ENCODE measurements around the gene GPR146.

Gene GPR146

DNA sequence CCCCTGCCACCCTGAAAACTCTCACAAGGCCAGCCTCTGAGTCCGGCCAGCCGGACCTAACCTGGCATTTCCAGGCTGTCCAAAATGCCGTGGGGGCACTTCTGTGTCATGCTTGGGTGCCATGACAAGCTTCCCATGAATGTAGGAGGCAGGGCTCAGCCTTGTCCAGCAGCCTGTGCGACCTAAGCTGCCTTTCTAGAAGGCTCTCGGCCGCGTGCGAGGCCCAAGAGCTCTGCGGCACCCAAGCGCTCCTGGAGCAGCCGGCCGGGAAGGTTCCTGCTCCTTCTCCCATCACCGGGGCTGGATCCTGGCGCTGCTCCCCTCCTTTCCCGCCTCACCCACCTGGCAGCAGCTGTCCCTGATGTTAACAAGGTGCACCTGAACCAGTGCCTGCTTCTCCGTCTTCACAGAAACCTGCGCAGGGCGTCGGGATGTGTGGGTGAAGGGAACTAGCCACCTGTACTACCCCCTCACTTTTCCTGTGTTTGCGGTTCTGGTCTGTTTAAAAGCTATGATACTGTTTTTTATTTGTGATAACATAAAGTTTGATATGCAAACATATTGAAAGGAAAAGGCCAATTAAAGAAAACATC lies 49.7 kb downstream of the GPR146 start:
- H3K9me2 ChIP-seq (replicated peaks; ENCODE audit: insufficient read depth, low read length): no peaks in the 10 kb centered on the region
- no peaks in the 10 kb centered on the region for H4K20me1 ChIP-seq (ENCODE audit: insufficient read depth, low read length)
- H3K27ac ChIP-seq (ENCODE audit: low read length): no peak overlapping the region
- no peaks in the 10 kb centered on the region for H3K27me3 ChIP-seq (replicated peaks; ENCODE audit: insufficient read depth, low read length)
- H3K36me3 ChIP-seq (replicated peaks; ENCODE audit: insufficient read depth, low read length): no peaks in the 10 kb centered on the region
- H3K9ac ChIP-seq (ENCODE audit: low read length): no peak overlapping the region
- no peak overlapping the region for H3K4me3 ChIP-seq (ENCODE audit: low read length)
- no peak overlapping the region for H2AFZ ChIP-seq (ENCODE audit: low read length)
- DNase-seq: no peak
- no peaks in the 10 kb centered on the region for H3K79me2 ChIP-seq (ENCODE audit: low read length)
- no peaks in the 10 kb centered on the region for H3K9me3 ChIP-seq (replicated peaks; ENCODE audit: insufficient read depth, low read length)
- TF ChIP-seq EZH2phosphoT487 (IDR thresholded peaks at IDR 0.05; ENCODE audit: low read length) (no peak), EZH2 (optimal IDR thresholded peaks at IDR 0.05; ENCODE audit: low read depth, low read length) (no peak)
- TF ChIP-seq, protein P1, sequence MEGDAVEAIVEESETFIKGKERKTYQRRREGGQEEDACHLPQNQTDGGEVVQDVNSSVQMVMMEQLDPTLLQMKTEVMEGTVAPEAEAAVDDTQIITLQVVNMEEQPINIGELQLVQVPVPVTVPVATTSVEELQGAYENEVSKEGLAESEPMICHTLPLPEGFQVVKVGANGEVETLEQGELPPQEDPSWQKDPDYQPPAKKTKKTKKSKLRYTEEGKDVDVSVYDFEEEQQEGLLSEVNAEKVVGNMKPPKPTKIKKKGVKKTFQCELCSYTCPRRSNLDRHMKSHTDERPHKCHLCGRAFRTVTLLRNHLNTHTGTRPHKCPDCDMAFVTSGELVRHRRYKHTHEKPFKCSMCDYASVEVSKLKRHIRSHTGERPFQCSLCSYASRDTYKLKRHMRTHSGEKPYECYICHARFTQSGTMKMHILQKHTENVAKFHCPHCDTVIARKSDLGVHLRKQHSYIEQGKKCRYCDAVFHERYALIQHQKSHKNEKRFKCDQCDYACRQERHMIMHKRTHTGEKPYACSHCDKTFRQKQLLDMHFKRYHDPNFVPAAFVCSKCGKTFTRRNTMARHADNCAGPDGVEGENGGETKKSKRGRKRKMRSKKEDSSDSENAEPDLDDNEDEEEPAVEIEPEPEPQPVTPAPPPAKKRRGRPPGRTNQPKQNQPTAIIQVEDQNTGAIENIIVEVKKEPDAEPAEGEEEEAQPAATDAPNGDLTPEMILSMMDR (IDR thresholded peaks at IDR 0.05; ENCODE audit: low read length): no peak
- no peak overlapping the region for H3K4me2 ChIP-seq (ENCODE audit: low read depth, low read length)
- no peaks in the 10 kb centered on the region for H3F3A ChIP-seq (ENCODE audit: insufficient read depth, low read length)
- no peaks in the 10 kb centered on the region for H3K4me1 ChIP-seq (ENCODE audit: low read length)

DNA sequence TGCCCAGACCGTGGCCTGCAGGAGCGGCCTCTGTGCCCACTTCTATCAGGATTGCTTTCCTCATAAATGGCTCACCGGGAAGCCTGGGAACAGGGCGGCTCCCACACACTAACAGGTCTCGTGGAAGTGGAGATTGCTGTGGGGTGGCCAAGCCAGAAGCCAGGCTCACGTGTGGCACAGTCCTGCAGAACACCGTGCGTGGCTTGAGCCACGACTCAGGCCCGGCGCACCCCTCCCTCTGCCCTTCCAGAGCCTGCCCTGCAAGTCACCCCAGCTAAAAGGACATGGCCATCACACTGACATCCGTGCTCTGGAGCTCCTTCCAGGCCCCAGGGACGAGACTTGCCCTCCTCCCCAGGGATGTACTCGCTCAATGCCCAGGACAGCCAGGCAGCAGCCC lies 50.5 kb downstream of the GPR146 start:
- Histone ChIP-seq H2AFZ (ENCODE audit: low read length) (no peak overlapping the region), H3K9me3 (replicated peaks; ENCODE audit: insufficient read depth, low read length) (no peaks in the 10 kb centered on the region), H4K20me1 (ENCODE audit: insufficient read depth, low read length) (no peaks in the 10 kb centered on the region), H3K9ac (ENCODE audit: low read length) (no peak overlapping the region), H3K4me2 (ENCODE audit: low read depth, low read length) (no peak overlapping the region), H3K27ac (ENCODE audit: low read length) (no peak overlapping the region), H3F3A (ENCODE audit: insufficient read depth, low read length) (no peaks in the 10 kb centered on the region), H3K79me2 (ENCODE audit: low read length) (no peaks in the 10 kb centered on the region), H3K9me2 (replicated peaks; ENCODE audit: insufficient read depth, low read length) (no peaks in the 10 kb centered on the region), H3K4me3 (ENCODE audit: low read length) (no peak overlapping the region), H3K4me1 (ENCODE audit: low read length) (no peaks in the 10 kb centered on the region), H3K36me3 (replicated peaks; ENCODE audit: insufficient read depth, low read length) (no peaks in the 10 kb centered on the region), H3K27me3 (replicated peaks; ENCODE audit: insufficient read depth, low read length) (no peaks in the 10 kb centered on the region)
- TF ChIP-seq EZH2phosphoT487 (IDR thresholded peaks at IDR 0.05; ENCODE audit: low read length) (no peak), EZH2 (optimal IDR thresholded peaks at IDR 0.05; ENCODE audit: low read depth, low read length) (no peak)
- TF ChIP-seq, protein P1 (IDR thresholded peaks at IDR 0.05; ENCODE audit: low read length): no peak
- DNase-seq: no peak

DNA sequence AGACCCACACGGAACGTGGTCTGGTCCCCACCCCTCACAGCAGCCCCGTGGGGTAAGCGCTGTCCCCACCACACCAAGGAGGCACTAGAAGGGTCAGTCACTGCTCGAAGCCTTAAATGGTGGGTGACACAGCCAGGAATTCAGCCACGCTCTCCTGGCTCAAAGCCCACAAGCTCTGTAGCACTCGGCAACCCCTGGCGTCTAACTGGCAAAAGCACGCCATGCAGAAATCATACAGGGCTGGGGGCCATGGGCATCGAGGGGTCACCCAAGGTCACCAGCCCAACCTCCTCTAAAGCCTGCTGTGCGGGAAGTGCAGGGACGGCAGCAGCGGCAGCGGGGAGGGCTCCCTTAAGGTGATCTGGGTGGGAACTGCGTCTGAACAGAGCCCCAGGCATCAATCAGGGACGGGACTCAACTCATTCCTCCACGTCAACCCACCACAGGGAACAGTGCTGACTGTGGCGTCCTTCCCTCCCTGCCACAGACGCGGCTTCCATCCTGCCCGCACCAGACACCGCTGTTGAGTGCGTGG lies 51.3 kb downstream of the GPR146 start:
- H3K36me3 ChIP-seq (replicated peaks; ENCODE audit: insufficient read depth, low read length): no peaks in the 10 kb centered on the region
- H2AFZ ChIP-seq (ENCODE audit: low read length): no peak overlapping the region
- H3K27me3 ChIP-seq (replicated peaks; ENCODE audit: insufficient read depth, low read length): no peaks in the 10 kb centered on the region
- H3K27ac ChIP-seq (ENCODE audit: low read length): no peak overlapping the region
- H3K4me3 ChIP-seq (ENCODE audit: low read length): no peak overlapping the region
- no peaks in the 10 kb centered on the region for H3K4me1 ChIP-seq (ENCODE audit: low read length)
- H4K20me1 ChIP-seq (ENCODE audit: insufficient read depth, low read length): no peaks in the 10 kb centered on the region
- no peaks in the 10 kb centered on the region for H3K9me2 ChIP-seq (replicated peaks; ENCODE audit: insufficient read depth, low read length)
- H3F3A ChIP-seq (ENCODE audit: insufficient read depth, low read length): no peaks in the 10 kb centered on the region
- no peak overlapping the region for H3K9ac ChIP-seq (ENCODE audit: low read length)
- TF ChIP-seq, protein P1 (IDR thresholded peaks at IDR 0.05; ENCODE audit: low read length): no peak
- no peak for TF ChIP-seq EZH2 (optimal IDR thresholded peaks at IDR 0.05; ENCODE audit: low read depth, low read length)
- no peak for TF ChIP-seq EZH2phosphoT487 (IDR thresholded peaks at IDR 0.05; ENCODE audit: low read length)
- no peak for DNase-seq
- H3K4me2 ChIP-seq (ENCODE audit: low read depth, low read length): no peak overlapping the region
- no peaks in the 10 kb centered on the region for H3K9me3 ChIP-seq (replicated peaks; ENCODE audit: insufficient read depth, low read length)
- H3K79me2 ChIP-seq (ENCODE audit: low read length): no peaks in the 10 kb centered on the region

All from MM.1S (cell line).